ENCODE results near the gene SLC39A11.

DNA sequence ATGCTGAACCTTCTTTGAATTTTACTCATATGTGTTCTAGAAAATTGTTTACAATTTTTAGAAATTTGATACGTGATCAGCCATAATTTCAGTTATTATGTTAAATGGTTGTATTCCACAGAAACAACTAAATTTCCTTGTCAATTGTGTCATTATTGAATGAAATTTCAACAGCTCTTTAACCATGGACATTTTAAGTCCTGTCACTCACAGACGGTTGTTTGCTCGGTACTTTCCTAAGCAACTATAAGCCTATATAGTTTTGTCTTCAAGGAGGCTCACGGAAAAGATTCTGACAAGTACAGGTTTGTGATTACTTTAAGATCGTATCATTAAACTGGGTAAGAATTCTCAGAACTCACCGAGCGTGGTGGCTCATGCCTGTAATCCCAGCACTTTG lies 31.8 kb downstream of the SLC39A11 start:
- TF ChIP-seq ESRRA (CRISPR knock-in tag; IDR thresholded peaks at IDR 0.05; ENCODE audit: borderline replicate concordance) (no peak), E2F5 (CRISPR knock-in tag; IDR thresholded peaks at IDR 0.05) (no peak), USF1 (CRISPR knock-in tag; IDR thresholded peaks at IDR 0.05) (no peak), ELF4 (CRISPR knock-in tag; IDR thresholded peaks at IDR 0.05; ENCODE audit: low read depth) (no peak), KAT7 (CRISPR knock-in tag; IDR thresholded peaks at IDR 0.05; ENCODE audit: borderline replicate concordance) (no peak), ZMAT4 (CRISPR knock-in tag; IDR thresholded peaks at IDR 0.05) (no peak), IRF2 (CRISPR knock-in tag; IDR thresholded peaks at IDR 0.05; ENCODE audit: borderline replicate concordance, low read depth) (no peak), CREB1 (CRISPR knock-in tag; IDR thresholded peaks at IDR 0.05) (no peak), FOXK1 (CRISPR knock-in tag; IDR thresholded peaks at IDR 0.05) (no peak)
- TF ChIP-seq, protein P1, sequence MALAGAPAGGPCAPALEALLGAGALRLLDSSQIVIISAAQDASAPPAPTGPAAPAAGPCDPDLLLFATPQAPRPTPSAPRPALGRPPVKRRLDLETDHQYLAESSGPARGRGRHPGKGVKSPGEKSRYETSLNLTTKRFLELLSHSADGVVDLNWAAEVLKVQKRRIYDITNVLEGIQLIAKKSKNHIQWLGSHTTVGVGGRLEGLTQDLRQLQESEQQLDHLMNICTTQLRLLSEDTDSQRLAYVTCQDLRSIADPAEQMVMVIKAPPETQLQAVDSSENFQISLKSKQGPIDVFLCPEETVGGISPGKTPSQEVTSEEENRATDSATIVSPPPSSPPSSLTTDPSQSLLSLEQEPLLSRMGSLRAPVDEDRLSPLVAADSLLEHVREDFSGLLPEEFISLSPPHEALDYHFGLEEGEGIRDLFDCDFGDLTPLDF (CRISPR knock-in tag; IDR thresholded peaks at IDR 0.05), result no peak
- TF ChIP-seq, protein P2, sequence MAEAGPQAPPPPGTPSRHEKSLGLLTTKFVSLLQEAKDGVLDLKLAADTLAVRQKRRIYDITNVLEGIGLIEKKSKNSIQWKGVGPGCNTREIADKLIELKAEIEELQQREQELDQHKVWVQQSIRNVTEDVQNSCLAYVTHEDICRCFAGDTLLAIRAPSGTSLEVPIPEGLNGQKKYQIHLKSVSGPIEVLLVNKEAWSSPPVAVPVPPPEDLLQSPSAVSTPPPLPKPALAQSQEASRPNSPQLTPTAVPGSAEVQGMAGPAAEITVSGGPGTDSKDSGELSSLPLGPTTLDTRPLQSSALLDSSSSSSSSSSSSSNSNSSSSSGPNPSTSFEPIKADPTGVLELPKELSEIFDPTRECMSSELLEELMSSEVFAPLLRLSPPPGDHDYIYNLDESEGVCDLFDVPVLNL (CRISPR knock-in tag; IDR thresholded peaks at IDR 0.05; ENCODE audit: borderline replicate concordance, low read depth), result no peak
- TF ChIP-seq, protein P3, sequence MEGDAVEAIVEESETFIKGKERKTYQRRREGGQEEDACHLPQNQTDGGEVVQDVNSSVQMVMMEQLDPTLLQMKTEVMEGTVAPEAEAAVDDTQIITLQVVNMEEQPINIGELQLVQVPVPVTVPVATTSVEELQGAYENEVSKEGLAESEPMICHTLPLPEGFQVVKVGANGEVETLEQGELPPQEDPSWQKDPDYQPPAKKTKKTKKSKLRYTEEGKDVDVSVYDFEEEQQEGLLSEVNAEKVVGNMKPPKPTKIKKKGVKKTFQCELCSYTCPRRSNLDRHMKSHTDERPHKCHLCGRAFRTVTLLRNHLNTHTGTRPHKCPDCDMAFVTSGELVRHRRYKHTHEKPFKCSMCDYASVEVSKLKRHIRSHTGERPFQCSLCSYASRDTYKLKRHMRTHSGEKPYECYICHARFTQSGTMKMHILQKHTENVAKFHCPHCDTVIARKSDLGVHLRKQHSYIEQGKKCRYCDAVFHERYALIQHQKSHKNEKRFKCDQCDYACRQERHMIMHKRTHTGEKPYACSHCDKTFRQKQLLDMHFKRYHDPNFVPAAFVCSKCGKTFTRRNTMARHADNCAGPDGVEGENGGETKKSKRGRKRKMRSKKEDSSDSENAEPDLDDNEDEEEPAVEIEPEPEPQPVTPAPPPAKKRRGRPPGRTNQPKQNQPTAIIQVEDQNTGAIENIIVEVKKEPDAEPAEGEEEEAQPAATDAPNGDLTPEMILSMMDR (IDR thresholded peaks at IDR 0.05), result no peak
- TF ChIP-seq, protein P4, sequence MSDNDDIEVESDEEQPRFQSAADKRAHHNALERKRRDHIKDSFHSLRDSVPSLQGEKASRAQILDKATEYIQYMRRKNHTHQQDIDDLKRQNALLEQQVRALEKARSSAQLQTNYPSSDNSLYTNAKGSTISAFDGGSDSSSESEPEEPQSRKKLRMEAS (CRISPR knock-in tag; IDR thresholded peaks at IDR 0.05), result no peak
